NCI-H82 treated with DMSO at 0.1 percent for 48 hours (cell line): ENCODE data around the gene PRX.

Source experiments
- DNase-seq: peaks from one replicate; lab custom pipeline; 2025; ENCODE audit not compliant: unreplicated experiment; lab: John Stamatoyannopoulos, UW

Gene PRX

DNA sequence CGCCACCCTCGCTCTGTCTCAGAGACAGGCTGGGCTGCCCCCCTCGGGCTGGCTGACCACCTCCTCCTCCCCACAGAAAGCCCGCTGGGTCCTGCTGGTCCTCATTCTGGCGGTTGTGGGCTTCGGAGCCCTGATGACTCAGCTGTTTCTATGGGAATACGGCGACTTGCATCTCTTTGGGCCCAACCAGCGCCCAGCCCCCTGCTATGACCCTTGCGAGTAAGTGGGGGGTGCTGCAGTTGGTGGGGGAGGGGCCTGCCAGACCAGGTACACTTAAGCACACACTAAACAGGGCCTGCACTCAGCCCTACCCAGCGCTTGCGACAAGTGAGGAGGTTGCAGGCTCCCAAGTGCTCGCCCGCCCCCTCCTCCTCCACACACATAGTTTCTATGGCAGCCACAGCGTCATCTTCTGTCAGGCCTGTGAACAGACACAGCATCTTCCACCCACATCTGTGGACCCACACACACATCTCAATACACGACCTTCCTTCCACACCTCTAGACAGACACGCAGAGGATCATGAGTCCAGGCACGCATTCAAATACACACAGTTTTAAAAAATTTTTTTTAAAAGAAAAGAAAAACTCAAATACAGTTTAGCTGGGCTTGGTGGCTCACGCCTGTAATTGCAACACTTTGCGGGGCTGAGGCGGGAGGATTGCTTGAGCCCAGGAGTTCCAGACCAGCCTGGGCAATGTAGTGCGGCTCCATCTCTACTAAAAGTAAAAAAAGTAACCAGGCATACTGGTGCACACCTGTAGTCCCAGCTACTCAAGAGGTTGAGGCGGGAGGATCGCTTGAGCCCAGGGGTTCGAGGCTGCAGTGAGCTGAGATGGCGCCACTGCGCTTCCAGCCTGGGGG is 46.2 kb downstream of the PRX start:
- DNase-seq: no peak

DNA sequence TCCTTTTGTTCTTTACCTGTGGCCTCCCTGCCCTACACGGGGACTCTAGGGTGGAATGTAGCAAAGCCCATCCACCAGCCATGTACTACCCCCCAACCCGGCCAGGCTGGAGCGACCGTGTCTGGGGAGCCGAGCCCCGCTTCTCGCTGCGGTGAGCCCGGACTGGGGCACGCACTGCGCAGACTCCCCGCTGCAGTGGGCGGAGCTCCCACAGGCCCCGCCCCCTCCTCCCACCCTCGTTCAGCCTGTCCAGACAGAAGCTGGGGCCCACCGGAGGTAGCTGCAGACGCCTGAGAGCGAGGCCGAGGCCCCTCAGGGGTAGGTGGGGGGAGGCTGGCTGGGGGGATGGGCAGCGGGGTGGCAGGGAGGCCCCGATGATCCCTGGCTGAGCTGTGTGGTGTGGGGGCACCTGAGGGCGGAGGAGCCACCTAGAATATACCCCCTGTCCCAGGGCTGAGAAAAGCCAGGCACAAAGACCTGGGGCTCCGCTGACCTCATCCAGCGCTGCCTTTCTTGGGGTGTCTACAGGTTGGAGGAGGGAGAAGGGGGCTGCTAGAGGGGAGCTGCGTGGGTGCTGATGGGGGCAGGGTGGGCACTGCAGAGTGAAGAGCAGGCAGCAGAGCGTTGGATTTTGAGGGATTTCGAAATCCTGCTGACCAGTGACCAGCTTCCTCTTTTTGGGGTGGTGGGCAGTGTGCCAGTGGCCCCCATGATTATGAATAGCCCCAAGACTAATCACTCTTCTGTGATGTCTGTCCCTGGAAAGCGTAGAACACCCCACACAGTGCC is 47.4 kb downstream of the PRX start:
- peak; percentile 34 for DNase-seq

DNA sequence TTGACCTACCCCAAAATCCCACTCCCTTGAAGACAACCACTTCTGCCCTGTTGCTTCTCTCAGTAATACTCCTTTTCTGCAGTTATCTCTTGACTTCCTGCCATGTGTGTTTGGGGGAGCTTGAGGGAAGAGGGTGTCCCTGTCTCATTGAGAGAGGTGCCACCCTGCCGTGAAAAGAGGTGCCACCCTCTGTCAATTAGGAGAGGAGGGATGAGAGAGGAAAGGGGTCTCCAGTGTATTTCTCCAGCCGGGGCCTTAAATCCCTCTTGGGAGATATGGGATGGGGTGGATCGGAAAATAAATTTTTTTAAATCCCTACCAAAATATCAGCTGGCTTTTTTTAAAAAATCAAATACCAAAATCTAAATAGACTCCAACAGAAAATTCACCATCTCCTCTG is 48.2 kb downstream of the PRX start:
- DNase-seq: no peak

DNA sequence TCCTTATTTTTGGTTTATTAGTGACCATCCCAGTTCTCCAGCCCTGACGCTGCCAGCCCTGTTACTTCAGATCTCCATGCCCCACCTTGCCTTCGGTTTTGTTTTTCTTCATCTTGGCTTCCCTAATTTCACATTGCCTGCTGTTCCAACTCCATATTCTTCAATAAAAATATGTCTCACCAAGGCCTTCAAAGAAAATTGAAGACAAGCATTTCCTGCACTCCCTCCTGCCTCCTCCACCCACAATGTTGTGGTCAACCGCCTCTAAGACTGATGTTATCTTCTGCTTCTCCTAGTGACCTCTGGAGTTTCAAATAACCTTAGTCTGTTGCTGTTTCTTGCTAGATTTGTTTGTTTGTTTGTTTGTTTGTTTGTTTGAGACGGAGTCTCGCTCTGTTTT is 50.1 kb downstream of the PRX start:
- DNase-seq: no peak

DNA sequence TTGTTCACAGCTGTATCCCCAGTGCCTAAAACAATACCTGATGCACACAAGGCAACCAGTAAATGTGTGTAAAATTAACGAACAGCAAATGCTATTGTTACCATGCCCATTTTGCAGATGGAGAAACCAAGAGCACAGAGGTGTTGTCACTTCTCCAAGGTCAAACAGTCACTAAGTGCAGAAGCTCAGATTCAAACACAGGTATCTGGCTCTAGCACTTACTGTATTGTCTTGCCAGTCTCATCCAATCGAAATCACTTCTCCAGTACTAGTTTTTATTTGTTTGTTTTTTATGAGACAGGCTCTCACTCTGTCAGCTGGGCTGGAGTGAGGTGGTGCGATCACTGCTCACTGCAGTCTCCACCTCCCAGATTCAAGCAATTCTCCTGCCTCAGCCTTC is 51.0 kb downstream of the PRX start:
- DNase-seq: no peak

DNA sequence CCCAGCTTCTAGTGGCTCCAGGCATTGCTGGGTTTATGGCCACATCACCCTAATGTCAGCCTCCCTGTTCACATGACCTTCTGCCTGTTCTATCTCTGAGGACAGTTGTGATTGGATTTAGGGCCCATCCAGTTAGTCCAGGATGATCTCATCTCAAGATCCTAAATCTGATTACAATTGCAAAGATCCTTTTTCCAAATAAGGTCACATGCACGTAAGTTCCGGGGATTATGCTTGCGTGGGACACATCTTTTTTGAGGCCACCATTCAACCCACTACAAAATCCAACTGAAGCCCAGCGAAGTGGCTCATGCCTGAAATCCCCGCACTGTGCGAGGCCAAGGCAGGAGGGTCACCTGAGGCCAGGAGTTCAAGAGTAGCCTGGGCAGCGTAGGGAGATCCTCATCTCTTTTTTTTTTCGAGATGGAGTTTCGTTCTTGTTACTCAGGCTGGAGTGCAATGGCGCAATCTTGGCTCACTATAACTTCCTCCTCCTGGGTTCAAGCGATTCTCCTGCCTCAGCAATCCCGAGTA is 52.4 kb downstream of the PRX start:
- DNase-seq: peak; percentile 96

DNA sequence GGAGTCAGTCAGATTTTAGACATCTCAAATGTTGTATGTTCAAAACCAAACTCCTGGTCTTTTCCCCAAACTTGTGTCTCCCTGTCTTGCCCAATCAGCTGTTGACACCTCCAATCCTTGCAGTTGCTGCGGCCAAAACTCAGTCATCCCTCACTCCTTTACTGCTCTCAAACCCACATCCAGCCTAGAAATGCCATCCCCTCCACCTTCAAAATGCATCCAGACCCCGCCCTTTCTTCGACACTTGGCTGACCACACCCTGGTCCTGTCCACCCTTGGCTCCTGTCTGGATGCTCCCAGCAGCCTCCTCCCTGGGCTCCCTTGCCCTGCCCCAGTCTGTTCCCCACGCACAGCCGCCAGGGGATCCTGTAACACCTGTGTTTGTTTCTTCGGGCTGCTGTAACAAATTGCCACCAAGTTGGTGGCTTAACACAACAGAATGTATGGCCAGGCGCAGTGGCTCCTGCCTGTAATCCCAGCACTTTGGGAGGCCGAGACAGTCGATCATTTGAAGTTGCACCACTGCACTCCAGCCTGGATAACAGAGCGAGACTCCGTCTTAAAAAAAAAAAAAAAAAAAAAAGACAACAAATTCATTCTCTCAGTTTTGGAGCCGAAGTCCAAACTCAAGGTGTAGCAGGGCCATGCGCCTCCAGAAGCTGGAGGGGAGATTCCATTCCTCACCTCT is 53.0 kb downstream of the PRX start:
- DNase-seq: no peak

DNA sequence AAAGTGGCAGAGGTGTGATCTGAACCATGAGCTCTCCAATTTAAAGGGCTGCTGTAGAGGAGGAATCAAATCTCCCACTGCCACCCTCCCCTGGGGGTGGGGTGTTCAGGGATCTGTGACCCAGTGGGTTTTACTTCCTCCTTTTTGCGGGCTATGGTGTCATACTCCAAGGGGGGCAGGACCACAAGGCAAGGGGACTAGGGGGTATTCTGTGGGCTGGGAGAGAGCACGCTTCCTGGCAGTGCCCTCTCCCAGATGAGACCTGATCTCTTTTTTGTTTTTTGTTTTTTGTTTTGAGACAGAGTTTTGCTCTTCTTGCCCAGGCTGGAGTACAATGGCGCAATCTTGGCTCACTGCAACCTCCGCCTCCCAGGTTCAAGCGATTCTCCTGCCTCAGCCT is 54.4 kb downstream of the PRX start:
- DNase-seq: no peak

DNA sequence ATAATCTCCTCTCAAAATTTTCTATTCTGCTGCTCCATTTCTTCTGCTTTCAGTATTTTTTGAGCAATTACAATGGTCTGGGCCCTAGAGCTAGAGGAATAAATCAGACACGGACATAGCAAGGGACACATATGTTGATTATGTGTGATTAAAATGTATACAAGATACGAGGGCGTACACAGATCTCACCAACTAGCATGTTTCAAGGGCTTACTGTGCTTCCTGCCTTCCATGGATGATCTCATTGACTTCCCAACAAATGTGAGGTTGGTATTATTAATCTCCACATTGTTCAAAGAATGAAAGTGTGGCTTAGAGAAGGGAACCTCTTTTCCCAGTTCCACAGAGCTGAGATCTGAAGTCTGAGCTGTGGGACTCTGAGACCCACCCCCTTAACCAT is 55.5 kb downstream of the PRX start:
- no peak for DNase-seq

DNA sequence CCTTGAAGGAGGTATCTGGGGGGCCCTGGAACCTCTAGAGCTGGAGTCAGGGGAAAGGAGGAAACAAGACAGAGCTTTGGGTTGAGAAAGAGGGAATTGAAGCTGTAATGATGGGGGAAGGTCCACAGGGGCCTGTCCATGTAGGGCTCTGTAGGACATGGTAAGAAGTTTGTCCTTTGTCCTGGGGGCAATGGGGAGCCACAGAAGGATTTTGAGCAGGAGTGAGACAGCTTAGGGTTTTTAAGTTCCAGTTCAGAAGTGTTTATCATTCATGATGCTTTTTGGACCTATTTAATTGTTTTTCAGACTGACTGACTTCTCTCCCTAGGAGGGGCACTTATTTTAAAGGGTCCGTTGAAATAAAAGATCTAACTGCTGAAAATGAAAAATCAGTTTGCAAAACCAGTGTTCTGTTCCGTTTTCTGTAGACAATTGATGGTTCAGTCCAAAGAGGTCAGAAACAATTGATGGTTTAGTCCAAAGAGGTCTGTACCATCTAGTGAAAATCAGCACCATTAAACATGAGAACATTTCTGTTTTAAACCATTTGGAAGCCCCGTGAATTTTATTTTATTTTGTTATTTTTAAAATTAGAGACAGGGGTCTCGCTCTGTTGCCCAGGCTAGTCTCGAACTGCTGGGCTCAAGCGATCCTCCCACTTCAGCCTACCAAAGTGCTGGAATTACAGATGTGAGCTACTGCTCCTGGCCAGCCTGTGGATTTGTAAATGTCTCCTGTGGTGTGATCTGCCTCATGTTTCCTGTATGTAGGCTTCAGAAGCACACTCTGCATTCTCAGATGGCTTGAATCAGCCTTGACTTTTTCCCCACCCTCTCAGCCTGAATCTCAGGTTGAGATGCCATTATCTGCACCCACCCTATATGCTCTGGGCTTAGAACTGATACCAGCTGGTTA is 56.2 kb downstream of the PRX start:
- no peak for DNase-seq

DNA sequence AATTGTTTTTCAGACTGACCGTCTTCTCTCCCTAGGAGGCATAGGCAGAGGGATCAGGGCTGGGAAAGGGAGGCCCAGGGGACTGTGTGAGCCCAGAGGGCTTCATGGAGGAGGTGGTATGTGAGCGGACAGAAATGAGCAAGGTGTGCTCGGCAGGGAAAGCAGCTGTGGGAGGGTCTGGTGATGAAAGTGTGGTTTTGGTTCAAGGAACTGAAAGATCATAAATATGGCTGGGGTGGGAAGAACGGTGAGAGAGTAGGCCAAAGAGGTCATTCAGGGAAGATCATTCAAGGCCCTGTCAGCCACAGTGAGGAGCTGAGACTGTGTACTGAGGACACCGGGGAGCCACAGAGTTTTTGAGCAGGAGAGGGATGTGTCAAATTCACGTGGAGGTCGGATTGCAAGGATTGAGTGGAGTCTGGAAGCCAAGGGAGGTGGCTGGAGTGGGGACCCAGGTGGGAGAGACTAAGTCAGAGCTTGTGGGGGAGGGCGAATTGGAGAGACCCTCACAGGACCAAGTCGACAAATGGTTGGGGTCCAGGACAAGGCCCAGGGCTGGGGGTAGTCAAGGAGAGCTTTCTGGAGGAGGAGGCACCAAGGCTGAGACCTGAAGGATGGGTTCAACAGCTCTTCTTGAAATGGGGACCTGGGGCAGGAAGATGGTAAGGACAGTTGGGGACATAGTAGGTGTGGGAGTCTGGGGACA is 57.0 kb downstream of the PRX start:
- DNase-seq: no peak

DNA sequence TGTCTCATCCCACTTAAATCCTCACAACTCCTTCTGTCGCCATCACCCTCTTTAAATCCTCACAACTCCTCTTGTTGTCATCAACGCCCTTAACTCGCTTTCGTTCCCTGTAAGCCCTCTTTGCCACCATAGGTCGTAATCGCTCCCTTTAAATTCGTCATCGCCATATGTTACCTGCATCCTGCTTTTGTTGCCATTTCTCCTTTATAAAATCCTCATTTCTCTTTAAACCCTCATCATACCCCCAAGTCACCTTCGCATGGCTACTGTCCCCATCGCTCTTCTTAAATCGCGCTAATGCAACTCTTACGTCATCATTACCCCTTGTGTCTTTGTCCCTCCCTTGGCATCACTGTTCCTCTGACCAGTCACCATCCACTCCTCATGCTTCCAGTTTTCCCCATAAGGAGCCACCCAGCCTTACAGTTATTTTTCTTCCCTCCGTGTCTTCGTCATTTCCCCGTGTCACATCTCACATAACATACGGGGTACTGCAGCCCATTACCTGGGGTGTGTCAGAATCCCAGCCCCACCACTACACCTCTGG is 64.1 kb downstream of the PRX start:
- DNase-seq: peak; percentile 49

DNA sequence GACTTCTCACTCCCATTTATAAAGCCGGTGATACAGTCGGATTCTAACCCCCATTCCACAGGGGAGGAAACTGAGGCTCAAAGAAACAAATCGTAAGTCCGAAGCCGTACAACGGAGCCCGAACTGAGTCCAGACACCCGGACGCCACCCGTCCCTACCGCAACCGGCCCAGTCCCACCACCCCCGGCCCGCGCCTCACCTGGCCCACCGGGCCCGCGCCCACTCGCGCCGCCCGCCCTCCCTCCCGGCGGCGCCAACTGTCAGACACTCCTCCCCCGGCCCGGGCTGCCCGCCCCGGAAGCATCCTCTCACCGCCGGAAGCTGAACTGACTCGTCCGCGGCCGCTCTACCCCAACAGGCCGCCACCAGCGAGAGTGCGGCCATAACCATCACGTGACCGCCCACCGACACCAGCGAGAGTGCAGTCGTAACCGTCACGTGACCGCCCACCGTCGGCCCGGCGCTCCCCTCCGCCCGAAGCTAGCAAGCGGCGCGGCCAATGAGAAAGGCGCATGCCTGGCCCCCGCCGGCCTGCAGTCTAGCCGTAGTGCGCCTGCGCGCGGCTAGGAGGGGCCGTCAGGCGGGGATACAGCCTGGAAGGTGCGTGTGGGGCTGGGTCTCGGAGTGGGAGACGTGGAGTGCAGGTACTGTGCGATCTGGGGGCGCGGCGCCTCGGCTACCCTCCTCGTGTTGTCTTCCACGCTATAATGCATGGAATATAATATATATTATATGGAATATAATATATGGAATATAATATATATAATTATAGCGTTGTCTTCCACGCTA is 64.9 kb downstream of the PRX start, which contains the start of the genes C19orf47 and PLD3:
Gene C19orf47 (minus strand): TSS at position 273 of the 789 bp plus-strand sequence. CDS start 6,540 bp downstream, outside the sequence.
Gene PLD3 (plus strand): TSS at position 571 of the 789 bp plus-strand sequence. CDS start 17,789 bp downstream, outside the sequence.
- DNase-seq: peak; percentile 97

DNA sequence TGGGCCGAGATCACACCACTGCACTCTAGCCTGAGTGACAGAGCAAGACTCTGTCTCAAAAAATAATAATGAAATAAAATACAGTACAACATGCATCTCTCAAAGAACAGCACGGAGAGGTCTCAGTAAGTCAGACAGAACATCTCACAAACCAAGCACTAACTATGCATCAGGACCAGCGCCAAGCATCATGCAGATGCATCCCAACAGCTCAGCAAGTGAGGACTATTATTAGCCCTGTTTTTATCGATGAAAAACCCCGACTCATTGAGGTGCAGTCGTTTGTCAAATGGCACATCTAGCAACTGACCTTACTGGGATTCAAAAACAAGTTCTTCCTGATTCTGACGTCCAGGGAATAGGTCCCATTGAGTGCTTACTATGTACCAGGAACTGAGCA is 68.8 kb downstream of the PRX start:
- no peak for DNase-seq
